Neuronal stem cell (in vitro differentiated cells): ENCODE measurements around the gene OR2T4.

Experiments
- DNase-seq: peaks from one replicate; pipeline ENCODE4 v3.0.0-alpha.2; 2013; ENCODE audit warnings: low spot score
- H2AFZ ChIP-seq: one replicate; pipeline ENCODE4 v1.6.1; 2013; ENCODE audit warnings: mild to moderate bottlenecking, low read length, inconsistent platforms
- H2AK5ac ChIP-seq: 2 replicates; pipeline ENCODE4 v1.6.1; 2013; ENCODE audit warnings: low read depth, mild to moderate bottlenecking, inconsistent platforms, low read length, moderate library complexity, mixed read lengths
- H2BK120ac ChIP-seq: 2 replicates; pipeline ENCODE4 v1.6.1; 2013; ENCODE audit warnings: low read depth, mild to moderate bottlenecking, inconsistent platforms, low read length, moderate library complexity, mixed read lengths
- H2BK12ac ChIP-seq: one replicate; pipeline ENCODE4 v1.6.1; 2013; ENCODE audit warnings: low read length, inconsistent platforms
- H2BK15ac ChIP-seq: 2 replicates; pipeline ENCODE4 v1.6.1; 2013; ENCODE audit warnings: mild to moderate bottlenecking, low read length, inconsistent platforms, mixed read lengths
- H2BK5ac ChIP-seq: one replicate; pipeline ENCODE4 v1.6.1; 2013; ENCODE audit warnings: inconsistent platforms, mild to moderate bottlenecking, low read length, moderate library complexity
- H3K14ac ChIP-seq: one replicate; pipeline ENCODE4 v1.6.1; 2013; ENCODE audit warnings: low read length, inconsistent platforms
- H3K18ac ChIP-seq: 2 replicates; pipeline ENCODE4 v1.6.1; 2013; ENCODE audit warnings: low read length, inconsistent platforms
- H3K23ac ChIP-seq: 2 replicates; pipeline ENCODE4 v1.6.1; 2013; ENCODE audit warnings: low read depth, mild to moderate bottlenecking, mixed read lengths, low read length, inconsistent platforms; ENCODE audit not compliant: poor library complexity
- H3K27ac ChIP-seq: replicated peaks from 3 replicates; pipeline ENCODE4 v1.5.1; 2013; ENCODE audit warnings: low read length, inconsistent platforms
- H3K27me3 ChIP-seq, 3 experiments: 2 replicates each; pipeline ENCODE4 v1.6.1; 2013; ENCODE audit warnings: low read length in 3 of 3, mild to moderate bottlenecking in 2 of 3, inconsistent platforms in 1 of 3, low read depth in 1 of 3, mixed read lengths in 1 of 3, moderate library complexity in 1 of 3; ENCODE audit not compliant: control insufficient read depth in 3 of 3, insufficient read depth in 3 of 3
- H3K36me3 ChIP-seq, 2 donors: replicated peaks in 1 of 2; 2 replicates each; pipeline ENCODE4 v1.6.1; 2013; ENCODE audit warnings: low read length in 2 of 2; ENCODE audit not compliant: control insufficient read depth in 2 of 2, insufficient read depth in 2 of 2
- H3K4ac ChIP-seq: 2 replicates; pipeline ENCODE4 v1.6.1; 2013; ENCODE audit warnings: inconsistent platforms, mild to moderate bottlenecking, low read length, moderate library complexity
- H3K4me1 ChIP-seq, 2 donors: 1 replicate in 1 of 2; 2 replicates in 1 of 2; pipeline ENCODE4 v1.6.1; 2013; ENCODE audit warnings: low read length in 2 of 2, low read depth in 1 of 2; ENCODE audit not compliant: control insufficient read depth in 2 of 2, insufficient read depth in 1 of 2
- H3K4me2 ChIP-seq: one replicate; pipeline ENCODE4 v1.6.1; 2013; ENCODE audit warnings: mild to moderate bottlenecking, low read length, inconsistent platforms; ENCODE audit not compliant: insufficient read depth, poor library complexity, severe bottlenecking
- H3K4me3 ChIP-seq, 2 donors: 2 replicates each; pipeline ENCODE4 v1.5.1; 2013; ENCODE audit warnings: low read length in 2 of 2, mild to moderate bottlenecking in 2 of 2, inconsistent platforms in 1 of 2, moderate library complexity in 1 of 2
- H3K79me1 ChIP-seq: one replicate; pipeline ENCODE4 v1.6.1; 2013; ENCODE audit warnings: low read depth, mild to moderate bottlenecking, inconsistent platforms, low read length, moderate library complexity
- H3K9ac ChIP-seq: one replicate; pipeline ENCODE4 v1.6.1; 2013; ENCODE audit warnings: mild to moderate bottlenecking, low read depth, low read length, inconsistent platforms; ENCODE audit not compliant: poor library complexity
- H3K9me3 ChIP-seq, 2 donors: replicated peaks in 1 of 2; 2 replicates each; pipeline versions ENCODE3 to v1.6.1; 2013; ENCODE audit warnings: low read length in 2 of 2, mild to moderate bottlenecking in 2 of 2, inconsistent platforms in 1 of 2, low read depth in 1 of 2, mixed read lengths in 1 of 2, moderate library complexity in 1 of 2; ENCODE audit not compliant: control insufficient read depth in 2 of 2, insufficient read depth in 1 of 2
- H4K8ac ChIP-seq: one replicate; pipeline ENCODE4 v1.6.1; 2013; ENCODE audit warnings: low read depth, mild to moderate bottlenecking, inconsistent platforms, low read length, moderate library complexity
- H4K91ac ChIP-seq: one replicate; pipeline ENCODE4 v1.6.1; 2013; ENCODE audit warnings: low read length, low read depth, mild to moderate bottlenecking, inconsistent platforms; ENCODE audit not compliant: poor library complexity
- WGBS, 2 donors: extraction: QIAGEN DNeasy Blood & Tissue Kit; methylation state at CpG; one replicate each; pipeline ENCODE4 v1.1.7; 2013; ENCODE audit warnings: missing lambda C conversion rate in 2 of 2, mixed read lengths in 1 of 2; ENCODE audit not compliant: insufficient read length in 2 of 2, insufficient replicate concordance in 1 of 2; ENCODE audit errors: extremely low coverage in 2 of 2; 5-methylcytosine and 5-hydroxymethylcytosine counted together

The OR2T4 gene

GRCh38 chr1:248388426-248388825 lies 27.0 kb downstream of the OR2T4 start:
- H3K23ac ChIP-seq: no peak overlapping the region
- H3K79me1 ChIP-seq: no peaks in the 10 kb centered on the region
- H3K4me3 ChIP-seq: no peak overlapping the region
- DNase-seq: no peak
- peaks cover 0 to 2% (median 0%) of the 10 kb centered on the region in 3 experiments for H3K27me3 ChIP-seq
- H3K9ac ChIP-seq: no peak overlapping the region
- H2AFZ ChIP-seq: no peak overlapping the region
- no peak overlapping the region for H3K14ac ChIP-seq
- no peak overlapping the region for H3K4ac ChIP-seq
- no peak overlapping the region for H3K4me2 ChIP-seq
- H3K18ac ChIP-seq: no peak overlapping the region
- H4K8ac ChIP-seq: no peak overlapping the region
- no peak overlapping the region for H3K27ac ChIP-seq
- H3K9me3 ChIP-seq: peaks cover 0 to 29% of the 10 kb centered on the region in 2 donors
- H2BK15ac ChIP-seq: no peak overlapping the region
- H2BK12ac ChIP-seq: no peak overlapping the region
- no peaks in the 10 kb centered on the region for H3K4me1 ChIP-seq
- H3K36me3 ChIP-seq: no peaks in the 10 kb centered on the region
- WGBS, 2 donors: no CpG with 5 or more reads among the region's 2 CpGs
- H2BK120ac ChIP-seq: no peak overlapping the region
- H2BK5ac ChIP-seq: no peak overlapping the region
- H4K91ac ChIP-seq: no peak overlapping the region
- no peak overlapping the region for H2AK5ac ChIP-seq

- H3K27ac ChIP-seq: no peak overlapping the region
- no peak overlapping the region for H3K4ac ChIP-seq
- peaks cover 0 to 1% (median 0%) of the 10 kb centered on the region in 3 experiments for H3K27me3 ChIP-seq
- no peak overlapping the region for H4K91ac ChIP-seq
- no peak overlapping the region for H2BK12ac ChIP-seq
- H3K18ac ChIP-seq: no peak overlapping the region
- DNase-seq: no peak
- no peak overlapping the region for H3K4me2 ChIP-seq
- no peak overlapping the region for H2BK5ac ChIP-seq
- H3K9ac ChIP-seq: no peak overlapping the region
- H3K36me3 ChIP-seq: no peaks in the 10 kb centered on the region
- WGBS, 2 donors: no CpG with 5 or more reads among the region's 2 CpGs
- no peak overlapping the region for H4K8ac ChIP-seq
- no peak overlapping the region for H3K14ac ChIP-seq
- H3K23ac ChIP-seq: no peak overlapping the region
- no peaks in the 10 kb centered on the region for H3K79me1 ChIP-seq
- H3K9me3 ChIP-seq: peaks cover 0 to 23% of the 10 kb centered on the region in 2 donors
- H2BK120ac ChIP-seq: no peak overlapping the region
- no peak overlapping the region for H2AFZ ChIP-seq
- H3K4me1 ChIP-seq: no peaks in the 10 kb centered on the region
- H2BK15ac ChIP-seq: no peak overlapping the region
- H3K4me3 ChIP-seq: no peak overlapping the region
- H2AK5ac ChIP-seq: no peak overlapping the region
Observed at GRCh38 chr1:248393050-248393449, 31.6 kb downstream of the OR2T4 start.

GRCh38 chr1:248402748-248403147 lies 41.3 kb downstream of the OR2T4 start, which contains the start of gene OR2T1:
Gene OR2T1 (plus strand): TSS chr1:248403048. CDS start chr1:248406148, 3,100 bp downstream.
- no peaks in the 10 kb centered on the region for H3K36me3 ChIP-seq
- H3K14ac ChIP-seq: no peak within 1 kb of the TSS
- H4K91ac ChIP-seq: no peak within 1 kb of the TSS
- H2BK12ac ChIP-seq: no peak within 1 kb of the TSS
- no peak within 1 kb of the TSS for H3K27ac ChIP-seq
- no peaks in the 10 kb centered on the region for H3K79me1 ChIP-seq
- no peak within 1 kb of the TSS for H2BK5ac ChIP-seq
- H2BK120ac ChIP-seq: no peak within 1 kb of the TSS
- WGBS, 2 donors: no CpG with 5 or more reads among the region's 3 CpGs
- H4K8ac ChIP-seq: no peak within 1 kb of the TSS
- no peak within 1 kb of the TSS for H2BK15ac ChIP-seq
- no peaks in the 10 kb centered on the region for H3K27me3 ChIP-seq
- DNase-seq: no peak
- no peaks in the 10 kb centered on the region for H3K4me1 ChIP-seq
- H3K18ac ChIP-seq: no peak within 1 kb of the TSS
- H3K4me3 ChIP-seq: no peak within 1 kb of the TSS
- peaks cover 0 to 25% of the 10 kb centered on the region in 2 donors for H3K9me3 ChIP-seq
- no peak within 1 kb of the TSS for H2AFZ ChIP-seq
- no peak within 1 kb of the TSS for H3K9ac ChIP-seq
- H3K23ac ChIP-seq: no peak within 1 kb of the TSS
- no peak within 1 kb of the TSS for H3K4me2 ChIP-seq
- no peak within 1 kb of the TSS for H3K4ac ChIP-seq
- H2AK5ac ChIP-seq: no peak within 1 kb of the TSS

GRCh38 chr1:248404024-248404423 lies 42.6 kb downstream of the OR2T4 start:
- Histone ChIP-seq H2BK15ac (no peak overlapping the region), H2BK12ac (no peak overlapping the region), H3K9ac (no peak overlapping the region), H3K18ac (no peak overlapping the region), H3K23ac (no peak overlapping the region), H3K4me1 (no peaks in the 10 kb centered on the region), H3K27me3 (no peaks in the 10 kb centered on the region), H3K4me2 (no peak overlapping the region), H2AFZ (no peak overlapping the region), H2BK120ac (no peak overlapping the region), H4K8ac (no peak overlapping the region), H3K14ac (no peak overlapping the region), H2AK5ac (no peak overlapping the region), H3K36me3 (no peaks in the 10 kb centered on the region), H3K27ac (no peak overlapping the region), H3K4ac (no peak overlapping the region), H2BK5ac (no peak overlapping the region), H3K4me3 (no peak overlapping the region), H3K9me3 (peaks cover 0 to 26% of the 10 kb centered on the region in 2 donors), H4K91ac (no peak overlapping the region), H3K79me1 (no peaks in the 10 kb centered on the region)
- WGBS, 2 donors: no CpG with 5 or more reads among the region's 6 CpGs
- DNase-seq: peak; percentile 38
